A549 (cell line): ENCODE data around the gene CRIP3.

Source experiments
- CEBPB ChIP-seq, 2 experiments: fragments of >200 bp in 1 of 2; sonication (Bioruptor Twin) in 1 of 2; formaldehyde crosslinking in 1 of 2; IDR thresholded peaks; 2 replicates each; pipeline ENCODE4 v1.6.1; 2012 to 2016
- CHD2 ChIP-seq: fragments of 150-350 bp; IDR thresholded peaks from 2 replicates; pipeline ENCODE4 v1.6.1; 2014; ENCODE audit warnings: low read length; ENCODE audit not compliant: partially characterized antibody
- EP300 ChIP-seq, 2 experiments: fragments of >200 bp; sonication (Bioruptor Twin); formaldehyde crosslinking; IDR thresholded peaks; 2 replicates in 1 of 2; 3 replicates in 1 of 2; pipeline ENCODE4 v1.6.1; 2016 to 2017
- NR3C1 ChIP-seq: fragments of >200 bp; sonication (Bioruptor Twin); formaldehyde crosslinking; IDR thresholded peaks from 3 replicates; pipeline ENCODE4 v1.6.1; 2017
- ZSCAN20 ChIP-seq: fragments of 250-450 bp; sonication (Bioruptor Pico); IDR thresholded peaks from 2 replicates; pipeline ENCODE4 v1.8.0; 2022; ENCODE audit warnings: mild to moderate bottlenecking, moderate library complexity
- TF ChIP-seq, protein P1 (sequence below): IDR thresholded peaks from 2 replicates; pipeline ENCODE4 v1.6.1; 2012; ENCODE audit warnings: low read depth, borderline replicate concordance
- TF ChIP-seq, protein P2 (sequence below): fragments of >200 bp; sonication (Bioruptor Twin); formaldehyde crosslinking; IDR thresholded peaks from 3 replicates; pipeline ENCODE4 v1.5.1; 2016
- TF ChIP-seq, protein P3 (sequence below): fragments of 150-350 bp; IDR thresholded peaks from 2 replicates; pipeline ENCODE4 v1.6.1; 2014; ENCODE audit warnings: low read depth, mild to moderate bottlenecking, low read length

DNA sequence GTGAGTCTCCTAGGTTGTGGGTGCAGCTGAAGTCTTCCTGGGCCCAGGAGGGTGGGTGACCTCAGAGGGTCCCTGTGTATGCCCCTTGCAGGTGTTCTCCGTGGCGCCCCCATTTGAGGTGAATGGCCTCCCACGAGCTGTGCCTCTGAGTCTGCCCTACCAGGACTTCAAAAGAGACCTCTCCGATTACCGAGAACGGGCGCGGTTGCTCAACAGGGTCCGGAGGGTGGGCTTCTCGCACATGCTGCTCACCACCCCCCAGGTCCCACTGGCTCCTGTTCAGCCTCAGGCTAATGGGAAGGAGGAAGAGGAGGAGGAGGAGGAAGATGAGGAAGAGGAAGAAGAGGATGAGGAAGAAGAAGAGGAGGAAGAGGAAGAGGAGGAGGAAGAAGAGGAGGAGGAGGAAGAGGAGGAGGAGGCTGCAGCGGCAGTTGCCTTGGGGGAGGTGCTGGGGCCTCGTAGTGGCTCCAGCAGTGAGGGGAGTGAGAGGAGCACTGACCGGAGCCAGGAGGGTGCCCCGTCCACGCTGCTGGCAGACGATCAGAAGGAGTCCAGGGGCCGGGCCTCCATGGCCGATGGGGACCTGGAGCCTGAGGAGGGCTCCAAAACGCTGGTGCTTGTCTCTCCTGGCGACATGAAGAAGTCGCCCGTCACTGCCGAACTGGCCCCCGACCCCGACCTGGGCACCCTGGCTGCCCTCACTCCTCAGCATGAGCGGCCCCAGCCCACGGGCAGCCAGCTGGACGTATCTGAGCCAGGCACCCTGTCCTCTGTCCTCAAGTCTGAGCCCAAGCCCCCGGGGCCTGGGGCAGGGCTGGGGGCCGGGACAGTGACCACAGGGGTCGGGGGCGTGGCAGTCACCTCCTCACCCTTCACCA, 25.8 kb downstream of the CRIP3 start:
- TF ChIP-seq CHD2 (no peak), NR3C1 (no peak), EP300 (IDR thresholded peaks at IDR 0.05) (no peak), CEBPB (IDR thresholded peaks at IDR 0.05) (no peak), ZSCAN20 (CRISPR knock-in tag) (no peak)
- TF ChIP-seq, protein P1, sequence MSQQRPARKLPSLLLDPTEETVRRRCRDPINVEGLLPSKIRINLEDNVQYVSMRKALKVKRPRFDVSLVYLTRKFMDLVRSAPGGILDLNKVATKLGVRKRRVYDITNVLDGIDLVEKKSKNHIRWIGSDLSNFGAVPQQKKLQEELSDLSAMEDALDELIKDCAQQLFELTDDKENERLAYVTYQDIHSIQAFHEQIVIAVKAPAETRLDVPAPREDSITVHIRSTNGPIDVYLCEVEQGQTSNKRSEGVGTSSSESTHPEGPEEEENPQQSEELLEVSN = no peak
- TF ChIP-seq, protein P2, sequence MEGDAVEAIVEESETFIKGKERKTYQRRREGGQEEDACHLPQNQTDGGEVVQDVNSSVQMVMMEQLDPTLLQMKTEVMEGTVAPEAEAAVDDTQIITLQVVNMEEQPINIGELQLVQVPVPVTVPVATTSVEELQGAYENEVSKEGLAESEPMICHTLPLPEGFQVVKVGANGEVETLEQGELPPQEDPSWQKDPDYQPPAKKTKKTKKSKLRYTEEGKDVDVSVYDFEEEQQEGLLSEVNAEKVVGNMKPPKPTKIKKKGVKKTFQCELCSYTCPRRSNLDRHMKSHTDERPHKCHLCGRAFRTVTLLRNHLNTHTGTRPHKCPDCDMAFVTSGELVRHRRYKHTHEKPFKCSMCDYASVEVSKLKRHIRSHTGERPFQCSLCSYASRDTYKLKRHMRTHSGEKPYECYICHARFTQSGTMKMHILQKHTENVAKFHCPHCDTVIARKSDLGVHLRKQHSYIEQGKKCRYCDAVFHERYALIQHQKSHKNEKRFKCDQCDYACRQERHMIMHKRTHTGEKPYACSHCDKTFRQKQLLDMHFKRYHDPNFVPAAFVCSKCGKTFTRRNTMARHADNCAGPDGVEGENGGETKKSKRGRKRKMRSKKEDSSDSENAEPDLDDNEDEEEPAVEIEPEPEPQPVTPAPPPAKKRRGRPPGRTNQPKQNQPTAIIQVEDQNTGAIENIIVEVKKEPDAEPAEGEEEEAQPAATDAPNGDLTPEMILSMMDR = no peak
- TF ChIP-seq, protein P3, sequence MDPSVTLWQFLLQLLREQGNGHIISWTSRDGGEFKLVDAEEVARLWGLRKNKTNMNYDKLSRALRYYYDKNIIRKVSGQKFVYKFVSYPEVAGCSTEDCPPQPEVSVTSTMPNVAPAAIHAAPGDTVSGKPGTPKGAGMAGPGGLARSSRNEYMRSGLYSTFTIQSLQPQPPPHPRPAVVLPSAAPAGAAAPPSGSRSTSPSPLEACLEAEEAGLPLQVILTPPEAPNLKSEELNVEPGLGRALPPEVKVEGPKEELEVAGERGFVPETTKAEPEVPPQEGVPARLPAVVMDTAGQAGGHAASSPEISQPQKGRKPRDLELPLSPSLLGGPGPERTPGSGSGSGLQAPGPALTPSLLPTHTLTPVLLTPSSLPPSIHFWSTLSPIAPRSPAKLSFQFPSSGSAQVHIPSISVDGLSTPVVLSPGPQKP = no peak
